Right hindlimb (tissue), 1 donor: ENCODE results near the gene INAFM1.
"Not testable (repeated sequence)": the region's sequence is repeated elsewhere in the genome, so short reads cannot be mapped to it uniquely, and the experiment has no call there.

Source experiments
- DNase-seq: peaks from one replicate; pipeline ENCODE4 v3.0.0-alpha.2; 2018

The INAFM1 gene

DNA sequence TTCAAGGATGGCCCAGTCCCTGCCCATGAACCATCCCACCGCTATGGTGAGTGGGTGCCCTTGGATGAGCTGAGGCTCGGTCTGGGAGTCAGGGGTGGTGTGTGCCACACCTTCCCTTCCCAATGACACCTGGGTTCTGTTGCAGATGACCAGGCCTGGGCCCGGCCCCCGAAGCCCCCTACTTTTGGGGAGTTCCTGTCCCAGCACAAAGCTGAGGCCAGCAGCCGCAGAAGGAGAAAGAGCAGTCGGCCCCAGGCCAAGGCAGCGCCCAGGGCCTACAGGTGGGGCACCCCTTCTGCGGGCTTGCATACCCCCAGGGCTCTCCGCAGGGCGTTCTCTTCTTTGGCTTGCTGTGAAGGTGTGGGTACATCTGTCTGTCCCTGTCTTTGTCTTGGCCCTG is 4.3 kb upstream of the INAFM1 start:
- DNase-seq = no peak

- no peak for DNase-seq
Measured at GRCh38 chr19:47271949-47272348, 2.7 kb upstream of the INAFM1 start.

DNA sequence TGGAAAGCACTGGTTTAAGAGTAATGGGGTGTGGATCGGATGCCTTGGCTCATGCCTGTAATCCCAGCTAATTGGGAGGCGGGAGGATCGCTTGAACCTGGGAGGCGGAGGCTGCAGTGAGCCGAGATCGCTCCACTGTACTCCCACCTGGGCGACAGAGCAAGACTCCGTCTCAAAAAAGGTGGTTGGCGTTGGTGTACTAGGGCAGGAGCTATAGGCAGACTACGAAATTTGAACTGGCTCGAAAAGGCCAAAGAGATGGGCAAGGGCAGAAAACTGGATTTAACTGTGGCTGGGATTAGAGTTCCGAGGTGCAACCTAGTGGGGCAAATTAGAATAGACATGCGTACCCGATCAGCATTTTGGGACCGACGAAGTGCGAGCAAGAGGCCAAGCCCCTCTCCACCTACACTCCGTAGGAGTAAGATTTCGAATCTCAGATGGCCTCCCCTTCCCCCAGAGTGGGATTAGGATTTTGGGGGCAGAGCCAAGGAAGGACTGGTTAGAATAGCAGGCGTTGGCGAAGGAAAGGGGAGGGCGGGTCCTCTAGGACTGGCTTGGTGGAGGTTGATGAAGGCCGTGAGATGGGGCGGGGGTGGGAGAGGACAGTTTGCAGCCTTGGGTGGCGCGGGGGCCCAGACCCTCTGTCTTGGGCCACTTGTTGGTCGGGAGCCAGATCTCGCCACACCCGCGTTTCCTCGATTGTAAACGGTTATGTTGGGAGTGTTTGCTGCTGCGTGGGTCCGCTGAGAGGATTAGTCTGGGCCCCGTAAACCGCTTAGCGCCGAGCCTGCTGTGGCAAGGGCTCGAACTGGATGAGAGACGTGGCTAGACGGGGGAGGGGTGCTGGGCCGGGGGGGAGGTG is 2.0 kb upstream of the INAFM1 start:
- DNase-seq = peak; percentile 76

GRCh38 chr19:47273313-47274070 is 1.2 kb upstream of the INAFM1 start:
- DNase-seq = peak; percentile 97

- DNase-seq = peak; percentile 61
Measured at GRCh38 chr19:47274891-47275761, 441 bp downstream of the INAFM1 start.

DNA sequence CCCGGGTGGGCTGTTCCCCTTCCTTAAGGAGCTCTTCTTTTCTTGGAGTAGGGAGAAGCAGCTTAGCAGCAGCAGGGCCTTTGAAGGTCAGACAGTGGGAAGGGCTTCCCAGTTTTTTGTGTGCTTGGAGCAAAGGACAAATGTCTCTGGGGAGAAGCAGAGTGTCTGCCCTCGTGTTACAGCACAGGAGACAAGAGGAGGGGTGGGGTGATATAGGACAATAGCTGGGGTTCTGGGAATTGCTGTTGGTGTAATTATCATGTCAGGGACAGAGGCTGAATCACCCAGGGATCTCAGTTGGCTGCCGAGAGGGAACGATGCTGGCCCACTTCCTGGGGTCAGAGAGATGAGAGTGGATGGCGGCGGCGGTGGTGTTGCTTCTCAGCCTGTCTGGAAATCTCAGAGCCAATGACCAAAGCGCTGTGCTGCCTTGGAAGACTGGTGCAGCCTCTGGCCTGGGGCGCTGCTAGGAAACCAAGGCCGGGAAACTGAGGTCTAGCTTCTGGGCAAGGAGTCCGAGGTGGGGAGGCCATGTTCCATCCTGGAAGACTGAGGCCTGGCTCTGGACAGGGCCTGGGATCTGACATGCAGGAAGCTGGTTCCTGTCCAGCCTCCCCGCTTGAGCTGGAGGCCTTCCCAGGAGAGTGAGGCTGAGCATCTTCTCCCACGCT is 1.2 kb downstream of the INAFM1 start:
- no peak for DNase-seq

DNA sequence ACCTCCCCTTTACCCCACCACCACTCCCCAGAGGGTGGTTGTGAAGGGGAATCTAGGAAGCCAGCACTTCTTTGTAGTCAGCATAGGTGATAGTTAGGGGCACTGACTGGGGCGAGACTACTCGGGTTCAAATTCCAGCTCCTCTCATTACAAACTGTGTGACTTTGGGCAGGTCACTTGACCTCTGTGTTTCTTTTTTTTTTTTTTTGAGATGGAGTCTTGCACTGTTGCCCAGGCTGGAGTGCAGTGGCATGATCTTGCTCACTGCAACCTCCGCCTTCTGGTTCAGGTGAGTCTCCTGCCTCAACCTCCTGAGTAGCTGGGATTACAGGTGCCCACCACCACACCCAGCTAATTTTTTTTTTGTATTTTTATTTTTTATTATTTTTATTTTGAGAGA is 1.8 kb downstream of the INAFM1 start:
- not testable (repeated sequence) for DNase-seq

DNA sequence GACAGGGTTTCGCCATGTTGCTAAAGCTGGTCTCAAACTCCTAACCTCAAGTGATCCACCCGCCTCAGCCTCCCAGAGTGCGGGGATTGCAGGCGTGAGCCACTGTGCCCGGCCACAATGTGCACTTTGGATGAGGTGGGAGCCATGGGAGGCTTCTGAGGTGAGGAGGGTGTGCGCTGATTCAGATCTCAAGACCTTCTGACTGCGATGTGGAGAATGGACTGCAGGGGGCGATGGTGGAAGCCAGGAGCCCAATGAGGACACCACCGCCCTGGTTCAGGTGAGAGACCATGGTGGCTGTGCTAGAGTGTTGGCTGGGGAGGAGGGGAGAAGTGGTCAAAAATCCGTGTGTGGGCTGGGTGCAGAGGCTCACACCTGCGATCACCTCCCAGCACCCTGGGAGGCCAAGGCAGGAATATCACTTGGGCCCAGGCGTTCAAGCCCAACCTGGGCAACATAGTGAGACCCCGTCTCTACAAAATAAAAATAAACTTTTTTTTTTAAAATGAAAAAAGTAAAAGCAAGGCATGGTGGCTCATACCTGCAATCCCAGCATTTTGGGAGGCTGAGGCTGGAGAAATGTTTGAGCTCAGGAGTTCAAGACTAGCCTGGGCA is 5.6 kb downstream of the INAFM1 start:
- no peak for DNase-seq

- no peak for DNase-seq
Measured at GRCh38 chr19:47283405-47284059, 8.8 kb downstream of the INAFM1 start.

DNA sequence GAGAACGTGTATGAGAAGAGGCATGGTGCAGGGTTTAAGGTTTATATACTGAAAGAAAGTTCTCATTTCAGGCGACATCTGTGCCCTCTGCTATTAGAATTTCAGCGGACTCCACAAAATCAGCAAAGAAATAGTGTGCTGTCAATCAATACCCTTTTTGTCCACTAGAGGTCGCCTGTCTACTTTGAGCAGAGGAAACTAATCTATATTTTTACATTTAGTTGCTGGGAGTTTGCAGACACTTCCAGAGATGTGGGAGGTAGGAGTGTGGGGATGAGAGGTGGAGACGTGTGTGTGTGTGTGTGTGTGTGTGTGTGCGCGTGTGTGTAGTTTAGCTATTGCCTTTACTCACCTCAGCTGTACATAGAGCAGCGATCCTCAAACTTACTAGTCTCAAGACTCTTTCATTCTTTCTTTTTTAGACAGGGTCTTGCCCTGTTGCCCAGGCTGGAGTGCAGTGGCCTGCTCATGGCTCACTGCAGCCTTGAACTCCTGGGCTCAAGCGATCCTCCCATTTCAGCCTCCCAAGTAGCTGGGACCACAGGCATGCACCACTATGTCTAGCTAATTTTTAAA is 9.7 kb downstream of the INAFM1 start:
- no peak for DNase-seq

DNA sequence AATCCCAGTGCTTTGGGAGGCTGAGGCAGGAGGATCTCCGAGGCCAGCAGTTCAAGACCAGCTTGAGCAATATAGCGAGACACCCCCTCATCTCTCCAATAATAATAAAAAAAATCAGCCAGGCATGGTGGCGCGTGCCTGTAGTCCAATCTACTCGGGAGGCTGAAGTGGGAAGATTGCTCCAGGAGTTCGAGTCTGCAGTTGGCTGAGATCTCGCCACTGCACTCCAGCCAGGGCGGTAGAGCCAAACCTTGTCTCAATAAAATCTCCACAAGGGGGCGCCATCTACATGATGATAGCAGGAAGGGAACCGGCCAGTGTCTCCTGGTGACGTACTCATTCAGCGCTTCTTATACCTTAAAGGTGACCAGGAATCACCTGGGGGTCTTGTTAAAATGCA is 21.4 kb downstream of the INAFM1 start:
- peak; percentile 62 for DNase-seq

DNA sequence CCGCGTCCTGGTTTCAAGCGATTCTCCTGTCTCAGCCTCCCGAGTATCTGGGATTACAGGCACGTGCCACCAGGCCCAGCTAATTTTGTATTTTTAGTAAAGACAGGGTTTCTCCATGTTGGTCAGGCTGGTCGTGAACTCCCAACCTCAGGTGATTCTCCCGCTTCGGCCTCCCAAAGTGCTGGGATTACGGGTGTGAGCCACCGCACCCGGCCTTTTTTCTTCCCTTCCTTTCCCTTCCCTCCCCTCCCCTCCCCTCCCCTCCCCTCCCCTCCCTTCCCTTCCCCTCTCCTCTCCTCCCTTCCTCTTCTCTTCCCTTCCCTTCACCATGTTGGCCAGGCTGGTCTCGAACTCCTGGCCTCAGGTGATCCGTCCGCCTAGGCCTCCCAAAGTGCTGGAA is 26.2 kb downstream of the INAFM1 start:
- not testable (repeated sequence) for DNase-seq

GRCh38 chr19:47302249-47302648 is 27.6 kb downstream of the INAFM1 start:
- no peak for DNase-seq

DNA sequence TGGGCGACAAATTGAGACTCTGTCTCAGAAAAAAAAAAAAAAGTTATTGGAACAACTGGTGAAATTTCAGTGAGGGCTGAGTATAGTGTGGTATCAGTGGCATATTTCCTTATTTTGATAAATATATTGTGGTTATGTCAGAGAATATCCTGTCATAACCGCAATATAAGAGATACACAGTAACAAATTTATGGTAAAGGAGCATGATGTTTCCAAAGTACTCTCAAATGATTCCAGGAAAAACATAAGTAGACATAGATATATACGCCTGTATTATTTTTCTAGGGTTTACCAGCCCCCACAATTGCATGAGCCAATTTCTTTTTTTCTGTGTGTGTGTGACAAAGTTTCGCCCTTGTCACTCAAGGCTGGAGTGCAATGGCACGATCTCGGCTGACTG is 29.3 kb downstream of the INAFM1 start:
- DNase-seq = no peak

- peak; percentile 49 for DNase-seq
Measured at GRCh38 chr19:47305309-47305751, 30.6 kb downstream of the INAFM1 start.

GRCh38 chr19:47306303-47306702 is 31.6 kb downstream of the INAFM1 start:
- no peak for DNase-seq

DNA sequence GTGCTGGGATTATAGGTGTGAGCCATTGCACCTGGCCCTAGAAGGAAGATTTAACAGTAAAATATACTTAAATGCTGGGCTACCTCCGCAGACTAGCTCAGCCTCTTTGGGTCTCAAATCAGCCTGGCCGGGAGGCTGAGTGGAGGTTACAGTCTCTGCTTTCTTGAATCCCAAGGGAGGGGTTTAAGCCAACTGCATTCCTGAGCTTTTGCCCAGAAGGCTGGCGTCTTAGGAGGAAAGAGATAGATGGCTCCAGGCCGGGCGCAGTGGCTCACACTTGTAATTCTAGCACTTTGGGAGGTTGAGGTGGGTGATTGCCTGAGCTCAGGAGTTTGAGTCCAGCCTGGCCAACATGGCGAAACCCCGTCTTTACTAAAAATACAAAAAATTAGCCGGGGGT is 34.4 kb downstream of the INAFM1 start:
- no peak for DNase-seq

DNA sequence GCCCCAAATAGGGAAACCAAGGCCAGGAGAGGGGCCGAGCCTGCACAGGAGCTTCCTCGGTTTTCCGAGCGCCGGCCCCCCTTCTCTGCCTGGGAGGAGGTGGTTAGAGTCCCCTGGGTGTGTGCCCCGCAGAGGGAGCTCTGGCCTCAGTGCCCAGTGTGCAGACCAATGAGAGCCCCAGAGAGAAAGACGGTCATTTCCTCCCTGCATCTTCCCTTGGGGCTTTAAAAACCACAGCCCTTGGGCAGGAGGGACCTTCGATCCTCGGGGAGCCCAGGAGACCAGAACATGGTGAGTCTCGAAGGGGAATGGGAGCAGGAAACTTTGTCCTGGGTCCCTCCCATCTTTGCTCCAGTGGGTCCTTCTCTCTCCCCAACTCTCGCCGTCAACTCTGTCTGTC is 34.9 kb downstream of the INAFM1 start, which contains the start of gene C5AR1:
TSS of gene C5AR1 (plus strand) at position 254 of the 400 bp plus-strand sequence. CDS start at position 289, 35 bp downstream.
- no peak for DNase-seq

DNA sequence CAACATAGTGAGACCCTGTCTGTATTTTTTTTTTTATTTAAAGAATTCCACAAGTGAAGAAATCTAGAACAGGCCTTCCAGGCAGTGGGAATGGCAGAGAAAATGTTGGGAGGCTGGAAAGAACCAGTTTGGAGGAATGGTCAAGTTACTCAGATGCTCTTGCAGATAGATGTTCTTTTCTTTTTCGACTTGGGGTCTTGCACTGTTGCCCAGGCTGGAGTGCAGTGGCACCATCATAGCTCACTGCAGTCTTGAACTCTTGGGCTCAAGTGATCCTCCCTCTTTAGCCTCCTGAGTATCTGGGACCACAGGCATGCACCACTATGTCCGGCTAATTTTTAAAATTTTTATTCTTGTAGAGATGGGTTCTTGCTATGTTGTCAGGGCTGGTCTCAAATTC is 35.6 kb downstream of the INAFM1 start:
- DNase-seq = no peak

DNA sequence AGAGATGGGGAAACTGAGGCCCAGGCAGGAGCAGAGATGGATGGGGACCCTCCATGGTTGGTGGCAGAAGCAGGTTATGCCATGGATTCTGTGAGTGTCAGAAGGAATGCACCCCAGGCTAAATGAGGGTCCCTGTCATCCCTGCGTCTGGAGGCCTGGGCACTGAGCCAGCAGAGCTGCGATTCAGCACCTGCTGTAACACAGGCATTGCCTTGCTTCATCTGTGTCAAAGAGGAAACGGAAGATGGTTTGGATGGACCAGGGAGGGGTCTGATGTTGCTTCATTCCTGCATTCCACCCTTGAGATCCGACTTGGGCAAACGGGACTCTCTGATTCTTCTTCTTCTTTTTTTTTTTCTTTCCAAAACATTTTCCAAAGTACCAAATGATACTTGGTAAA is 36.1 kb downstream of the INAFM1 start:
- DNase-seq = no peak
